ENCODE measurements around the gene C9orf85. TPM values are rescaled to one million over a fixed set of nuclear protein-coding genes. Genes with fewer than 3 reads are reported as not detected.

The C9orf85 gene
- polyA plus RNA-seq, 1 experiment, result 16.1 TPM

GRCh38 chr9:71886541-71886940 lies 24.9 kb upstream of the C9orf85 start:
- no peak for TF ChIP-seq CTCF (IDR thresholded peaks at IDR 0.05; ENCODE audit: insufficient read depth, low read depth, low read length)
- POLR2A ChIA-PET, result no interaction called here
- Histone ChIP-seq H3K4me3 (ENCODE audit: low read depth, low read length) (no peak overlapping the region), H3K27me3 (ENCODE audit: control insufficient read depth, insufficient read depth, low read length) (no peaks in the 10 kb centered on the region), H3K36me3 (ENCODE audit: control insufficient read depth, insufficient read depth, low read length) (no peaks in the 10 kb centered on the region)
- CTCF ChIA-PET, result no interaction called here
- DNase-seq (ENCODE audit: low read depth), result no peak

GRCh38 chr9:71887362-71887761 lies 24.1 kb upstream of the C9orf85 start:
- H3K4me3 ChIP-seq (ENCODE audit: low read depth, low read length), result no peak overlapping the region
- CTCF ChIA-PET, result no interaction called here
- no peak for DNase-seq (ENCODE audit: low read depth)
- POLR2A ChIA-PET, result no interaction called here
- no peaks in the 10 kb centered on the region for H3K36me3 ChIP-seq (ENCODE audit: control insufficient read depth, insufficient read depth, low read length)
- H3K27me3 ChIP-seq (ENCODE audit: control insufficient read depth, insufficient read depth, low read length), result no peaks in the 10 kb centered on the region
- TF ChIP-seq CTCF (IDR thresholded peaks at IDR 0.05; ENCODE audit: insufficient read depth, low read depth, low read length), result no peak

- no peak for DNase-seq (ENCODE audit: low read depth)
- ChIA-PET CTCF (interaction anchor here (0.6 kb wide), 1 partner anchor 135 kb away, joined by 3 read pairs; no protein-coding TSS in a partner anchor), POLR2A (no interaction called here)
- Histone ChIP-seq H3K36me3 (ENCODE audit: control insufficient read depth, insufficient read depth, low read length) (no peaks in the 10 kb centered on the region), H3K27me3 (ENCODE audit: control insufficient read depth, insufficient read depth, low read length) (no peaks in the 10 kb centered on the region), H3K4me3 (ENCODE audit: low read depth, low read length) (no peak overlapping the region)
- TF ChIP-seq CTCF (IDR thresholded peaks at IDR 0.05; ENCODE audit: insufficient read depth, low read depth, low read length), result no peak
Measured at GRCh38 chr9:71890042-71890679, 21.3 kb upstream of the C9orf85 start.

- Histone ChIP-seq H3K27me3 (ENCODE audit: control insufficient read depth, insufficient read depth, low read length) (no peaks in the 10 kb centered on the region), H3K4me3 (ENCODE audit: low read depth, low read length) (no peak overlapping the region), H3K36me3 (ENCODE audit: control insufficient read depth, insufficient read depth, low read length) (no peaks in the 10 kb centered on the region)
- no peak for DNase-seq (ENCODE audit: low read depth)
- POLR2A ChIA-PET, result no interaction called here
- CTCF ChIA-PET, result interaction anchor here (0.5 kb wide), 1 partner anchor 148 kb away, joined by 3 read pairs; no protein-coding TSS in a partner anchor
- TF ChIP-seq CTCF (IDR thresholded peaks at IDR 0.05; ENCODE audit: insufficient read depth, low read depth, low read length), result no peak
Measured at GRCh38 chr9:71891557-71892189, 19.8 kb upstream of the C9orf85 start.

GRCh38 chr9:71895117-71895516 lies 16.3 kb upstream of the C9orf85 start:
- DNase-seq (ENCODE audit: low read depth), result no peak
- POLR2A ChIA-PET, result no interaction called here
- H3K27me3 ChIP-seq (ENCODE audit: control insufficient read depth, insufficient read depth, low read length), result no peaks in the 10 kb centered on the region
- H3K36me3 ChIP-seq (ENCODE audit: control insufficient read depth, insufficient read depth, low read length), result no peaks in the 10 kb centered on the region
- CTCF ChIA-PET, result no interaction called here
- H3K4me3 ChIP-seq (ENCODE audit: low read depth, low read length), result no peak overlapping the region
- no peak for TF ChIP-seq CTCF (IDR thresholded peaks at IDR 0.05; ENCODE audit: insufficient read depth, low read depth, low read length)

Data from BJ (cell line).